Uterus (tissue), 2 donors: Measurements from ENCODE around the gene SLC22A4.

ENCODE experiments used
- CTCF ChIP-seq, 4 experiments: fragments of 200-600 bp in 2 of 4; fragments of 450-650 bp in 2 of 4; sonication (generic) in 2 of 4; IDR thresholded peaks; one replicate each; pipeline ENCODE4 v1.5.1; 2016 to 2019; ENCODE audit warnings: antibody characterized with exemption in 4 of 4, mild to moderate bottlenecking in 2 of 4, moderate library complexity in 1 of 4
- POLR2A ChIP-seq, 2 donors: fragments of 450-650 bp; IDR thresholded peaks; one replicate each; pipeline ENCODE4 v1.6.1; 2016; ENCODE audit warnings: antibody characterized with exemption in 2 of 2, mild to moderate bottlenecking in 1 of 2, moderate library complexity in 1 of 2

GRCh38 chr5:132383984-132384383 lies 89.8 kb downstream of the SLC22A4 start:
- TF ChIP-seq CTCF (IDR thresholded peaks at IDR 0.05) (no peak), POLR2A (IDR thresholded peaks at IDR 0.05) (no peak)
